DND-41 (cell line): ENCODE data around the gene OPCML.

Source experiments
- CTCF ChIP-seq: IDR thresholded peaks from 2 replicates; pipeline ENCODE4 v1.5.1; 2012; ENCODE audit warnings: borderline replicate concordance, low read length, moderate library complexity, mild to moderate bottlenecking; ENCODE audit not compliant: poor library complexity, severe bottlenecking; ENCODE audit errors: extremely low read depth
- EZH2 ChIP-seq: IDR thresholded peaks from 3 replicates; pipeline ENCODE4 v1.6.1; 2012; ENCODE audit warnings: borderline replicate concordance, low read depth, mild to moderate bottlenecking, moderate library complexity, low read length, inconsistent platforms; ENCODE audit not compliant: severe bottlenecking

GRCh38 chr11:133081020-133081419, 451.3 kb downstream of the OPCML start:
- peak; percentile 14 for TF ChIP-seq CTCF
- TF ChIP-seq EZH2 = no peak
